GM10248 (cell line): Measurements from ENCODE around the gene ATP6V1G3.
"Not testable (repeated sequence)": the region's sequence is repeated elsewhere in the genome, so short reads cannot be mapped to it uniquely, and the experiment has no call there.

Experiments
- CTCF ChIA-PET: fragments of 300-600 bp; sonication (Branson Sonifier 250); formaldehyde crosslinking; extraction: SDS; loops from one replicate; lab custom pipeline; 2021; ENCODE audit warnings: antibody characterized with exemption; lab: Yijun Ruan, JAX
- POLR2A ChIA-PET: fragments of 350-650 bp; sonication (Branson Sonifier 250); formaldehyde crosslinking; extraction: SDS; loops from one replicate; lab custom pipeline; 2020; ENCODE audit warnings: antibody characterized with exemption; lab: Yijun Ruan, JAX
- DNase-seq: peaks from one replicate; pipeline ENCODE4 v3.0.0; 2012; ENCODE audit errors: extremely low spot score
- CTCF ChIP-seq: IDR thresholded peaks from 2 replicates; pipeline ENCODE4 v1.5.1; 2012; ENCODE audit warnings: mild to moderate bottlenecking, low read depth; ENCODE audit errors: extremely low read depth, missing control alignments, control extremely low read depth

ATP6V1G3 gene

GRCh38 chr1:198540580-198540979 lies at the start of gene ATP6V1G3:
Gene ATP6V1G3, minus strand, starts transcription at chr1:198540680. Its CDS starts 30 bp downstream, at chr1:198540650.
- TF ChIP-seq CTCF = no peak
- ChIA-PET CTCF (interaction anchor here (1.5 kb wide), 1 partner anchor 10 kb away, joined by 3 read pairs; no protein-coding TSS in a partner anchor), POLR2A (no interaction called here)
- DNase-seq = no peak

- DNase-seq = no peak
- TF ChIP-seq CTCF = no peak
- ChIA-PET POLR2A (no interaction called here), CTCF (interaction anchor here (0.8 to 1.3 kb wide), 2 partner anchors 9 to 21 kb away, joined by 3 read pairs; no protein-coding TSS in a partner anchor)
These were observed 48.4 kb upstream of the ATP6V1G3 start for GRCh38 chr1:198588845-198589244.

GRCh38 chr1:198584163-198584562 lies 43.7 kb upstream of the ATP6V1G3 start:
- TF ChIP-seq CTCF = no peak
- POLR2A ChIA-PET = no interaction called here
- DNase-seq = no peak
- CTCF ChIA-PET = no interaction called here

GRCh38 chr1:198583209-198583802 lies 42.8 kb upstream of the ATP6V1G3 start:
- CTCF ChIA-PET, POLR2A ChIA-PET, DNase-seq: not testable (repeated sequence)

- ChIA-PET CTCF (no interaction called here), POLR2A (no interaction called here)
- no peak for DNase-seq
- TF ChIP-seq CTCF = no peak
These were observed 37.0 kb upstream of the ATP6V1G3 start for GRCh38 chr1:198577444-198577843.

GRCh38 chr1:198575798-198576641 lies 35.5 kb upstream of the ATP6V1G3 start:
- peak; percentile 15 for DNase-seq
- no peak for TF ChIP-seq CTCF
- POLR2A ChIA-PET = no interaction called here
- CTCF ChIA-PET = interaction anchor here (1.1 to 2.5 kb wide), 8 partner anchors 11 to 59 kb away, joined by 3 to 6 read pairs (median 4); no protein-coding TSS in a partner anchor
